Thymus (tissue), 11 donors: ENCODE measurements around the gene MIEF1. TPM values are rescaled to one million over a fixed set of nuclear protein-coding genes. Genes with fewer than 3 reads are reported as not detected.
A peak's percentile ranks its signal among the peaks of the same experiment; 100 is the strongest.

Source experiments
- DNase-seq, 9 donors: peaks; one replicate each; pipeline ENCODE4 v3.0.0-alpha.2; 2013; ENCODE audit warnings: low spot score in 9 of 9, low read depth in 6 of 9, missing footprints in 1 of 9
- H3K27ac ChIP-seq, 2 donors: one replicate each; pipeline ENCODE4 v1.5.1; 2013; ENCODE audit warnings: control low read depth in 1 of 2, low read depth in 1 of 2, low read length in 1 of 2, mild to moderate bottlenecking in 1 of 2, moderate library complexity in 1 of 2
- H3K27me3 ChIP-seq, 2 donors: one replicate each; pipeline ENCODE4 v1.5.1; 2013; ENCODE audit warnings: low read length in 1 of 2; ENCODE audit not compliant: control insufficient read depth in 2 of 2, insufficient read depth in 1 of 2
- H3K36me3 ChIP-seq, 2 donors: one replicate each; pipeline ENCODE4 v1.5.1; 2013; ENCODE audit warnings: low read length in 1 of 2, mild to moderate bottlenecking in 1 of 2, moderate library complexity in 1 of 2; ENCODE audit not compliant: control insufficient read depth in 2 of 2, insufficient read depth in 2 of 2
- H3K4me1 ChIP-seq, 2 donors: one replicate each; pipeline ENCODE4 v1.5.1; 2013; ENCODE audit warnings: low read length in 2 of 2; ENCODE audit not compliant: control insufficient read depth in 2 of 2, insufficient read depth in 2 of 2
- H3K4me3 ChIP-seq, 2 donors: one replicate each; pipeline ENCODE4 v1.5.1; 2013; ENCODE audit warnings: low read length in 2 of 2, control low read depth in 1 of 2, mild to moderate bottlenecking in 1 of 2
- H3K9me3 ChIP-seq, 2 donors: one replicate each; pipeline ENCODE4 v1.5.1; 2013; ENCODE audit warnings: low read length in 1 of 2, mild to moderate bottlenecking in 1 of 2; ENCODE audit not compliant: control insufficient read depth in 2 of 2, insufficient read depth in 1 of 2
- WGBS: extraction: QIAGEN DNeasy Blood & Tissue Kit; methylation state at CpG from one replicate; pipeline ENCODE4 v1.1.7; 2013; 5-methylcytosine and 5-hydroxymethylcytosine counted together
- polyA plus RNA-seq: library from polyadenylated mRNA; stranded (reverse); fragments of 200-250 nt; gene quantifications from one replicate; pipeline ENCODE4 v1.2.3, GENCODE V29; 2013
- total RNA-seq: library from RNA; stranded (reverse); fragments of 120-200 nt; gene quantifications from one replicate; pipeline ENCODE4 v1.2.4, GENCODE V29; 2013
- donor health status: healthy.

MIEF1 gene
- total and polyA plus RNA-seq, 2 donors, result 8.7 to 10.0 TPM

DNA sequence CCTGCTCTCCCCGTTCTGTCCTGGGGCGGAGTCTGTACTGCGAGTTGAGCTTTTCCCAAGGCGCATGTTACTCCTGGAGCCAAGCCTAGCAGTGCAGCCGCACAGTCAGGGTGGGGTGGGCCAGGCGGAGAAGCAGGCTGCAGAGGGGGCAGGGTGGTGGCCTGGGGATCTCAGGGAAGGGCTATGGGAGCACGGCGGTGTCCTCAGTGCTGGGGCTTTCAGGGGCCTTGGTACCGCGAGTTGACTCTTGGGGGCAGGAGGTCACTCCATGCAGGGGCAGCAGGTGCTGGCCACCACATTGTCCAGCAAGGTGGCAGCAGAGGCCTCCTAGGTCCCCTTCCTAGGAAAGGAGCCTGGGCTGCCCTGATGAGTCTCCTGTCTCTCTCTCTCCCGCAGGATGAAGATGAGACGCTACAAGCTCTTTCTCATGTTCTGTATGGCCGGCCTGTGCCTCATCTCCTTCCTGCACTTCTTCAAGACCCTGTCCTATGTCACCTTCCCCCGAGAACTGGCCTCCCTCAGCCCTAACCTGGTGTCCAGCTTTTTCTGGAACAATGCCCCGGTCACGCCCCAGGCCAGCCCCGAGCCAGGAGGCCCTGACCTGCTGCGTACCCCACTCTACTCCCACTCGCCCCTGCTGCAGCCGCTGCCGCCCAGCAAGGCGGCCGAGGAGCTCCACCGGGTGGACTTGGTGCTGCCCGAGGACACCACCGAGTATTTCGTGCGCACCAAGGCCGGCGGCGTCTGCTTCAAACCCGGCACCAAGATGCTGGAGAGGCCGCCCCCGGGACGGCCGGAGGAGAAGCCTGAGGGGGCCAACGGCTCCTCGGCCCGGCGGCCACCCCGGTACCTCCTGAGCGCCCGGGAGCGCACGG is 14.9 kb upstream of the MIEF1 start:
- WGBS, result 96% methylated on average over 45 of the region's 45 CpGs
- Histone ChIP-seq H3K4me3 (no peak overlapping the region), H3K36me3 (no peaks in the 10 kb centered on the region), H3K9me3 (no peaks in the 10 kb centered on the region), H3K4me1 (peaks cover 2 to 10% of the 10 kb centered on the region in 2 donors), H3K27ac (no peak overlapping the region), H3K27me3 (peaks cover 0 to 4% of the 10 kb centered on the region in 2 donors)
- no peak for DNase-seq

DNA sequence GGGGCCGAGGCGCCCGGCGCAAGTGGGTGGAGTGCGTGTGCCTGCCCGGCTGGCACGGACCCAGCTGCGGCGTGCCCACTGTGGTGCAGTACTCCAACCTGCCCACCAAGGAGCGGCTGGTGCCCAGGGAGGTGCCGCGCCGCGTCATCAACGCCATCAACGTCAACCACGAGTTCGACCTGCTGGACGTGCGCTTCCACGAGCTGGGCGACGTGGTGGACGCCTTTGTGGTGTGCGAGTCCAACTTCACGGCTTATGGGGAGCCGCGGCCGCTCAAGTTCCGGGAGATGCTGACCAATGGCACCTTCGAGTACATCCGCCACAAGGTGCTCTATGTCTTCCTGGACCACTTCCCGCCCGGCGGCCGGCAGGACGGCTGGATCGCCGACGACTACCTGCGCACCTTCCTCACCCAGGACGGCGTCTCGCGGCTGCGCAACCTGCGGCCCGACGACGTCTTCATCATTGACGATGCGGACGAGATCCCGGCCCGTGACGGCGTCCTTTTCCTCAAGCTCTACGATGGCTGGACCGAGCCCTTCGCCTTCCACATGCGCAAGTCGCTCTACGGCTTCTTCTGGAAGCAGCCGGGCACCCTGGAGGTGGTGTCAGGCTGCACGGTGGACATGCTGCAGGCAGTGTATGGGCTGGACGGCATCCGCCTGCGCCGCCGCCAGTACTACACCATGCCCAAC is 14.1 kb upstream of the MIEF1 start:
- H3K27ac ChIP-seq, result no peak overlapping the region
- H3K27me3 ChIP-seq, result peaks cover 0 to 4% of the 10 kb centered on the region in 2 donors
- no peak overlapping the region for H3K4me3 ChIP-seq
- 98% methylated on average over 70 of the region's 70 CpGs for WGBS
- H3K9me3 ChIP-seq, result no peaks in the 10 kb centered on the region
- H3K36me3 ChIP-seq, result no peaks in the 10 kb centered on the region
- H3K4me1 ChIP-seq, result peaks cover 2 to 10% of the 10 kb centered on the region in 2 donors
- no peak for DNase-seq

DNA sequence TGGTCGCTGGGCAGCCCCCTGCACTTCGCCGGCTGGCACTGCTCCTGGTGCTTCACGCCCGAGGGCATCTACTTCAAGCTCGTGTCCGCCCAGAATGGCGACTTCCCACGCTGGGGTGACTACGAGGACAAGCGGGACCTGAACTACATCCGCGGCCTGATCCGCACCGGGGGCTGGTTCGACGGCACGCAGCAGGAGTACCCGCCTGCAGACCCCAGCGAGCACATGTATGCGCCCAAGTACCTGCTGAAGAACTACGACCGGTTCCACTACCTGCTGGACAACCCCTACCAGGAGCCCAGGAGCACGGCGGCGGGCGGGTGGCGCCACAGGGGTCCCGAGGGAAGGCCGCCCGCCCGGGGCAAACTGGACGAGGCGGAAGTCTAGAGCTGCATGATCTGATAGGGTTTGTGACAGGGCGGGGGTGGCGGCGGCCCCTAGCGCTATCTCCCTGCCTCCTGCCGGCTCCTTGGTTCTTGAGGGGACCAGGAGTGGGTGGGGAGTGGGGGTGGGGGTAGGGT is 13.5 kb upstream of the MIEF1 start:
- Histone ChIP-seq H3K4me1 (peaks cover 2 to 10% of the 10 kb centered on the region in 2 donors), H3K4me3 (no peak overlapping the region), H3K27me3 (peaks cover 0 to 3% of the 10 kb centered on the region in 2 donors), H3K36me3 (no peaks in the 10 kb centered on the region), H3K27ac (no peak overlapping the region), H3K9me3 (no peaks in the 10 kb centered on the region)
- 97% methylated on average over 39 of the region's 39 CpGs for WGBS
- no peak for DNase-seq

DNA sequence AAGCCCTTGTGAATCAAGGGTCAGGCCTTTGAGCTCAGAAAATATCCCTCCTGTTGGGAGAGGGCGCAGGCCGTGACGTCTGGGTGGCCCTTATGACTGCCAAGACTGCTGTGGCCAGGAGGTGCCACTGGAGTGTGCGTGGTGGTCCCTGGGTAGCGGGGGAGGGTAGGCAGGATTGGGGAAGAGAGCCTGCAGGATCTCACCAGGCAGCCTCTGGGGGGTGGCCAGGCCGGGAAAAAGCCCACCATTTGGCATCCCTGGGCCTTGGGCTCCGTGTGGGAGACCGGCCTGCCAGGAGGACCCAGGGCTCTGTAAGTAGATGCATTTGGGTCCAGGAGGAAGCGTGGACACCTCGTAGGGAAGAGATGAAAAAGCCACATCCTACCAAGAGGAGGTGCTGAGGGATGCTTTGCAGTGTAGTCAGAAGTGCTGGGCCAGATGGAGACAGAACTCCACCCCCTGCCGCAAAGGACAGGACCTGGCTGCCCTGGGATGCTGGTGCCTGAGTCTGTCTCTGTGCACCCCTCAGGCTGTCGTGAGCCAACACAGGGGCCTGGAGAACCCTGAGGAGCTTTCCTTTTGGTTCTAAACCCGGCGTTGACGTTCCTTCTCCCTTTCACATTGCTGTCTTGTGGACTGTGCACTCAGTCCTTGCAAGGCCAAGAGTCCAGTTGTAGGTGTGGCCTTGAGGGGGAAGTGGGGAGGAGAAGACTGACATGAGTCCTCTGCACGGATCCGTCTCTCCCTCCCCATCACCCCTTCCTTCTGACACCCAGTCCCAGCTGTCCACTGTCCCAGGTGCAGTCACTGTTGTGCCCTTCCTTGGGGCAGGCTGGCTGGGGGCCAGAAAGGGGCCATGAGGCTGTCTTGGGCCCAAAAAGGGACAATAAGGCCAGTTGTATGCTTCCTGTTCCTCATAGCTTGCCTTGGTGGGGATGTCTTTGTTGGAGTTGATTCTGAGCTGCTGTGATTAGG is 12.7 kb upstream of the MIEF1 start:
- no peaks in the 10 kb centered on the region for H3K36me3 ChIP-seq
- WGBS, result 93% methylated on average over 17 of the region's 17 CpGs
- no peak overlapping the region for H3K4me3 ChIP-seq
- peaks cover 0 to 2% of the 10 kb centered on the region in 2 donors for H3K27me3 ChIP-seq
- no peaks in the 10 kb centered on the region for H3K9me3 ChIP-seq
- no peak for DNase-seq
- H3K4me1 ChIP-seq, result peaks cover 2 to 10% of the 10 kb centered on the region in 2 donors
- no peak overlapping the region for H3K27ac ChIP-seq

DNA sequence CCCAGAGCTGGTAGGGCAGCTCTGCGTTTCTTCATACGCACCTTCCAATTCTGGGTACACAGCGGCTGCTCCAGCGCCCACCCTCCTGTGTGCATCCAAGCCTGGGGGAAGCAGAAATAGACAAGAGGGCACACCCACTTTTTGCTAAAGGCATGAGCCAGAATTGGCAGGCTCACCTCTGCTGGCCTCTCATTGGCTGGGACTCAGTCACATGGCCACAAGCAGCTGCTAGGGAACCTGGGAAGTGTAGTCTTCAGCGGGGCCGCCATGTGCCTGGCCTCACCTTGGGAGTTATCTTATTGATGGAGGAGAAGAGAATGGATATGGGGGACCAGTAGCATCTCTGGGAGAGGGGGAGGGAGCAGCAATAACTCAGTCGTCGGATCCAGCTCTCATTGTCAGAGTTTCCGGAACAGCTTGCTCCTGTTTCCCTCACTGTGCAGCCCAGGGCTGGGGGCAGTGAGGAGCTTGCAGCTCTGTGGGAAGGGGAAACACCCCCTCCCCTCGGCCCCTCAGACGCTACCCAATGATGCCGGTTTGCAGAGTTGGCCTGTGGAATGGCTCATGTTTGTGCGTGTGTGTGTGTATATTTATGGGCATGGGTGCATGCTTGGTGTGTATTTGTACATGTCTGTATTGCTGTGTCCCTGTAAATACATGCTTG is 11.8 kb upstream of the MIEF1 start:
- peak; percentile 55 to 92 (median 76) for DNase-seq
- no peaks in the 10 kb centered on the region for H3K9me3 ChIP-seq
- peaks cover 2 to 10% of the 10 kb centered on the region in 2 donors for H3K4me1 ChIP-seq
- no peak overlapping the region for H3K27ac ChIP-seq
- no peaks in the 10 kb centered on the region for H3K27me3 ChIP-seq
- WGBS, result 54% methylated on average over 13 of the region's 13 CpGs
- H3K4me3 ChIP-seq, result no peak overlapping the region
- H3K36me3 ChIP-seq, result no peaks in the 10 kb centered on the region

DNA sequence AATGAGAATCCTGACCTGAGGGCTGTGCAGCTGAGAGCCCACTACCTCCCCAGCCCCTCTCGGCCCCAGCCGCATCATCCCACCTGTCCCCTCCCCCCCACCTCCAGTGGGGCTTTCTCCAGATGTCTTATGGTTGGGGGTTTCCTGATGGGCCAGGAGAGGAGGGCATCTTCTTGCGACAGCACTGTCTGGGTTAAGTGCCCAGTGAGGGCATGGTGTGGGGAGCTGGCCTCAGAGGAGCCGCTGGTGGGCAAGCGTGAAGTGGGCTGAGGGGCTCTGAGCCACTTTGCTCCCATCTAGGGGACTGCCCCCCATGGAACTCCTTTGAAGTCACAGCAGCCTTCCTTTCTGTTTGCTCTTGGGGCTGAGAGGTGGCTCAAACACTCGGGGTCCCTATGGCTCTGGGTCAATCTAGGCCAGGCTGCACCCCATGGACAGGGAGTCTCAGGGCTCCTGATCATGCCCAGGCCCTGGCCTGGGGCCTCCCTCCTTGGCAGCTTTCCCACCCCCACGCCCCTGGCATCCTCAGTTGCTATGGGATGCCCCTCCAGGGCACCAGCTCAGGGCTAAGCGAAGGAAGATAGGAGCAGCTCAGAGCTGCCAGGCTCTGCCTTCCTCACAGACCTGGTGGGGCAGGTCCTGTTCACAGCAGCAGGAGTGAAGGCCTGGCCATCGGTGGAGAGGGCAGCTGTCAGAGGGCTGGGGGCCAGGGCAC is 11.0 kb upstream of the MIEF1 start:
- H3K36me3 ChIP-seq, result no peaks in the 10 kb centered on the region
- no peaks in the 10 kb centered on the region for H3K27me3 ChIP-seq
- H3K9me3 ChIP-seq, result no peaks in the 10 kb centered on the region
- peaks cover 2 to 11% of the 10 kb centered on the region in 2 donors for H3K4me1 ChIP-seq
- 93% methylated on average over 9 of the region's 9 CpGs for WGBS
- H3K4me3 ChIP-seq, result no peak overlapping the region
- H3K27ac ChIP-seq, result no peak overlapping the region
- DNase-seq, result no peak

DNA sequence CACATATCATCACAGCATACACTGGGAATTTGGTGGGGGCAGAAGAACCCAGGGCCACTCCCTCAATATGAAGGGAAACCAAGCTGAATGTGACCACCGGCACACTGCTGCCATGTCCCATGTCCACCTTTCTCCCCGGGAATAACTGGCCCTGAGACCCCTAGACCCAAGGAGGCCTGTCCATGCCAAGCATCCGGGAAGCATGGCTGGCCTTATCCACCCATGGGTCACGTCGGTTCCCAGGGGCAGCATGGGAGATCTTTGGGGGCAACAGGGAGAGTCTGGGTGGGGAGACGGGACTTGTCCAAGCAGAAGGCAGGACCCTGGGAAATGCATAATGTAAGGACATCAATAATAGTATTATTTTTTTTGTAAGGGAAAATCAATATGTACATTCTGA is 10.4 kb upstream of the MIEF1 start:
- Histone ChIP-seq H3K9me3 (no peaks in the 10 kb centered on the region), H3K4me1 (peaks cover 2 to 17% of the 10 kb centered on the region in 2 donors), H3K36me3 (no peaks in the 10 kb centered on the region), H3K4me3 (no peak overlapping the region), H3K27ac (no peak overlapping the region), H3K27me3 (no peaks in the 10 kb centered on the region)
- no peak for DNase-seq
- WGBS, result 96% methylated on average over 6 of the region's 6 CpGs

DNA sequence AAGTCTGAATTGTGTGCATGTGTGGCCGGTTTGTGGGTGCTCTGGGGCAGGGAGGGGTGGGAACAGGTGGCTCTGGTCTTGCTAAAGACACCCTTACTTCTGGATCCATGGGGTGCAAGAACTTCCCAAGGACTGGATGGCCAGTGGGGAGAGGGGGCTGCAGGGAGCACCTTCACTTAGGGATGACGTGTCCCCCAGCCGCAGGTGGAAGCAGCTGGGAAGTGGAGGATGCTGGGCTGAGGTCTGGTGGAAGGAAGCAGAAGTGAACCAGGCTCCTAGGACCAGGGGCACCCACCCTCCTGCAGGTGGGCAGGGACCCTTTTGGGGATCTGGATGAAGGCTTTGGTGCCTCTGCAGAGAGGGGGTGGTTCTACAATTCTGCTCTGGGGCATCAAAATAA is 9.9 kb upstream of the MIEF1 start:
- H3K4me1 ChIP-seq, result peaks cover 2 to 18% of the 10 kb centered on the region in 2 donors
- H3K27ac ChIP-seq, result no peak overlapping the region
- no peak for DNase-seq
- no peaks in the 10 kb centered on the region for H3K9me3 ChIP-seq
- no peaks in the 10 kb centered on the region for H3K27me3 ChIP-seq
- H3K36me3 ChIP-seq, result no peaks in the 10 kb centered on the region
- H3K4me3 ChIP-seq, result no peak overlapping the region
- WGBS, result 74% methylated on average over 3 of the region's 3 CpGs
